ENCODE results near the gene GAS2L1.

The GAS2L1 gene

DNA sequence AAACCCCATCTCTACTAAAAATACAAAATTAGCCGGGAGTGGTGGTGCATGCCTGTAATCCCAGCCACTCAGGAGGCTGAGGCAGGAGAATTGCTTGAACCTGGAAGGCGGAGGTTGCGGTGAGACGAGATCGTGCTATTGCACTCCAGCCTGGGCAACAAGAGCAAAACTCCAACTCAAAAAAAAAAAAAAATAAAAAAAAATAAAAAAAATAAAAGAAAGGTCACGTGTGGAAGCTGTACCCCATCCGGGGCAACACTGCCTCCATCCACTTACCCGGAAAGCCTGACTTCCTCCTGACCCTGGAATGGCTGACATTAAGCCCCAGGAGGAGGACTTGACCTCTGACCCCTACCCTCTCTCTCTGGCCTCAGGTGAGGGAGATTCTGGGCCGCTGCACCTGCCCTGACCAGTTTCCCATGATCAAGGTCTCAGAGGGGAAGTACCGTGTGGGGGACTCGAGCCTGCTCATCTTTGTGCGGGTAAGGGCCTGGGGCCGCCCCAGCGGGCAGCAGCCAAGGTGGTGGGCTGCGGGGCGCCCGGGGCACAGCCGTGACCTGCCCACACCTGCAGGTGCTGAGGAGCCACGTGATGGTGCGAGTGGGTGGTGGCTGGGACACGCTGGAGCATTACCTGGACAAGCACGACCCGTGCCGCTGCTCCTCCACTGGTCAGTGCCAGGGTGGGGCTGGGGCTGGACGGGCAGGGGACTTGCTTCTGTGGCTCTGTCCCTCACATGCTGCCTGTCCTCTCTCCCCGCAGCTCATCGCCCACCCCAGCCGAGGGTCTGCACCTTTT lies 3.8 kb downstream of the GAS2L1 start:
- no peak for DNase-seq

- DNase-seq = peak in 4 of 5 experiments; percentile 14 to 43 (median 24)
Measured at GRCh38 chr22:29310863-29311339, 4.5 kb downstream of the GAS2L1 start.

- no peak for DNase-seq
Measured at GRCh38 chr22:29311464-29312217, 5.2 kb downstream of the GAS2L1 start.

DNA sequence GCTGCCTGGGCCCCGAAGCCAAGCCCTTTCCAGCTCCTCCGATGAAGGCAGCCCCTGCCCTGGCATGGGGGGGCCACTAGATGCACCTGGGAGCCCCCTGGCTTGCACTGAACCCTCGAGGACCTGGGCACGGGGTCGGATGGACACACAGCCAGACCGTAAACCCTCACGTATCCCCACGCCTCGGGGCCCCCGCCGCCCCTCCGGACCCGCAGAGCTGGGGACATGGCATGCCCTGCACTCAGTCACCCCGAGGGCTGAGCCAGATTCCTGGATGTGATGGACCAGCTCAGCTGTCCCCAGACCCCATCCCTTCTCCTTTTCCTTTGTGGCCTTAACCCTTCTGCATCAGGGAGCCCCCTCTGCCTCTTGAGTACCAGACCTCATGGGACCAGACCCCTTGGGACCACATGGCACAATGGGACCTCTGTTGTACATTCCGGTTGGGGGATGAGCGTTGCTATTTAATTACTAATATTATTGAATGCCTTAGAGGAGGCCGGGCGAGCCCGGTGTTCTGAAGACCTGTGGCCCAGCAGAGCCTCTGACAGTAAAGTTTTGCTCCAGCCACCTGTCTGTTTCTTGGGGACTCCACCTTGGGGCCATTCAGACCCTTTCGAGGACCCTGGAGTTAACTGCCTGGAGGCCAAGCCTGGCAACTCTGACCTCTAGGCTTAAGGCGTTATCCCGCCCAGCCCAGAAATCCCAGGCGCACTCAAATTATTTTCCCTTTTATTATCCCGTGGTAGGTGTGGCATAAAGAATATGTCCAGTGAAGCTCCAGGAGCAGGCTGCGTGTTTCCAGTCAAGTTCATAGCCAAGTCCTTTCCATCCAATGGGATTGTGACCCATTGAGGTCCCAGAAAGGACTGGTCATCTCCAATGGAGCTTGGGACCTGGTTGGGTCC lies 6.0 kb downstream of the GAS2L1 start:
- DNase-seq = no peak

DNA sequence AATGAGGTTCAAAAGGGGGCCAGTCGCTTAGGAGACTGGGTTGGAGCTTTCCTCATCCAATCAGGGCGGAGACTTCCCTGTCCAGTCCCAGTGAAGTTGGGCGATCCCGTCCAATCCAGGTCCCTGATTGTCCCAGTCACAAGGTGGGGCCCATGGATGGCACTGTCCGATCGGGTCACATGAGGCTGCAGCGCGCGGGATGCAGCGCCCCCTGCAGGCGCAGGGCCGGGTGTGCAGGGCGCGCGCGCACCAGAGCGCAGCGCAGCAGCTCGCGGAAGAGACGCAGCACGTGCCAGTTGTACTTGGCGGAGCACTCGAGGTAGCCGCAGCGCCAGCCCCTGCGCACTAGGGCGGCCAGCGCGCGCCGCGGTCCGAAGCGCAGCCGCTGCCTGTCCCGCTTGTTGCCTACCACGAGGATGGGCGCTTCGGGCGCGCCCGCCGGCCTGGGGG lies 6.7 kb downstream of the GAS2L1 start:
- DNase-seq = peak in 1 of 5 experiments; percentile 65

GRCh38 chr22:29313576-29314466 lies 7.4 kb downstream of the GAS2L1 start:
- DNase-seq = no peak

GRCh38 chr22:29314537-29315285 lies 8.3 kb downstream of the GAS2L1 start:
- no peak for DNase-seq

DNA sequence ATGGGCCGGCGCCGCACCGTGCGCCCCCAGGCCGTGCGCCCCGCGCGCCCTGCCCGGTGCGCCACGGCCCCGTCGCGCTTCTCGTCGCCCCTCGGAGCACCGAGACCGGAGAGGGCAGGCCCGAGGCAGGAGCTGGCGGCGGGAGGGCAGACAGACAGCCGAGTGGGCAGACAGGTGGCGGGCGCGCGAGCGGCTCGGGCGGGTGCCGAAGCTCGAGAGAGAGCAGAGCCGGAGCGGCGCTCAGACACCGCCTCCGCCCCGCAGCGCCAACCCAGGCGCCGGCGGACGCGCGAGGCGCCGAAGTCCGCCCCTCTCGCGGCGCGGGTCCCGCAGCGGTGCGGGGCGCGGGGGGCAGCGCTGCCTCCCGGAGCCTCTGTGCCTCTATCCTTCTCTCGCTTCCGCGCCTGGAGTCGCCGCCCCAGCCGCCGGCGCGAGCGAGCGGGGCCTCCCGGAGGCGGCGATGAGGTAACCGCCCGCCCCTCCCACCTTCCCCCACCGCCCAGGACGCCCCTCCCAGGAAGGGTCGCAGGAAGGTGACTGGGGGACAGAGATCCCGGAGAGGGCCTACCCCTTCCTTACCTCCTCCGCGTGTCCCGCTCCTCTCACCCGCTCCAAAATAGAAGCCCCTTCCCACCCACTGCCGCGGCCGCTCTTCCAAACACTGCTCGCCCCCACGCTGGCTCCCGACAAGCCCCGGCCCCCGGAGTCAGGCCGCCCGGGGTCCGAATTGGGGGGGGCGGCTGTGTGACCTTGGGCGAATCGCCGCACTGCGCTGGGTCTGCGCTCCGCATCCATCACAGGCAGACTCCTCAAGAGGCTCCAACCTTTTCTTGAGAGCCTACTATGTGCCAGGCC lies 9.1 kb downstream of the GAS2L1 start, which contains the start of gene RASL10A:
TSS of gene RASL10A (minus strand) at position 412 of the 855 bp plus-strand sequence. CDS start 451 bp downstream, outside the sequence.
- DNase-seq = no peak

GRCh38 chr22:29316141-29316828 lies 9.8 kb downstream of the GAS2L1 start:
- DNase-seq = no peak

- no peak for DNase-seq
Measured at GRCh38 chr22:29317827-29318454, 11.5 kb downstream of the GAS2L1 start.

- DNase-seq = no peak
Measured at GRCh38 chr22:29319072-29319471, 12.6 kb downstream of the GAS2L1 start.

- no peak for DNase-seq
Measured at GRCh38 chr22:29320546-29320945, 14.1 kb downstream of the GAS2L1 start.

DNA sequence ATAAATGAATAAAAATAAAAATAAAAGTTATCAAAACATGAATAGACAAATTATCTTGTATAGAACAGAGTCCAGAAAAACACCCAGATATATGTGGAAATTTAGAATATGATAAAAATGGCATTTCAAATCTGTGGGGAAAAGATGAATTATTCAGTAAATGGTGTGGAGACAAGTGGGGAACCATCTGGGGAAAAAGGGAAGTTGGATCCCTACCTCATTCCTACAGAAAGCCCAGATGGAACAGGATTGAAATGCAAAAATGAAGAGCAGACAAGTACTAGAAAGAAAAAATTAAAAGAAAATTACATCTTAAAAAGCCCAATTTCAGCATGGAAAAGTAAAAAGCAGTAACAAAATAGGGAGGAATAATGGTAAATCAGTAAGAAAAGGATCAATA lies 17.2 kb downstream of the GAS2L1 start:
- no peak for DNase-seq

DNA sequence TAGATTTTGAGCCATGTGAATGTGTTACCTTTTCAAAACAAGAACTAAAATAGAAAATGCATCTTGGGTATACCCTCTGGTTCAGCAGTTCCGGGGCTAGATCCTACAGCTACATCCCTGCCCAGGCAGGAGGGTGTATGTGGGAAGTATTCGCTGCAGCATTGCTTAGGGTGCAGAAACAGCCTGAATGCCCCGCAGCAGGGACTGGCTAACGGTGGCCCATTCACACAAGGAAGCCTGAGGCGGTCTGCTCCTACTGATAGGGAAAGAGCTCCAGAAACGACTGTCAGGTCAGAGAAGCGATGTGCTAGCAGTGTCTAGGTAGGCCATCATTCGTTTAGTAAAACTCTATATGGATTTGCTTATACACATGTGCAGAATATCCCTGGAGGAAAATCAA lies 18.9 kb downstream of the GAS2L1 start:
- no peak for DNase-seq

DNA sequence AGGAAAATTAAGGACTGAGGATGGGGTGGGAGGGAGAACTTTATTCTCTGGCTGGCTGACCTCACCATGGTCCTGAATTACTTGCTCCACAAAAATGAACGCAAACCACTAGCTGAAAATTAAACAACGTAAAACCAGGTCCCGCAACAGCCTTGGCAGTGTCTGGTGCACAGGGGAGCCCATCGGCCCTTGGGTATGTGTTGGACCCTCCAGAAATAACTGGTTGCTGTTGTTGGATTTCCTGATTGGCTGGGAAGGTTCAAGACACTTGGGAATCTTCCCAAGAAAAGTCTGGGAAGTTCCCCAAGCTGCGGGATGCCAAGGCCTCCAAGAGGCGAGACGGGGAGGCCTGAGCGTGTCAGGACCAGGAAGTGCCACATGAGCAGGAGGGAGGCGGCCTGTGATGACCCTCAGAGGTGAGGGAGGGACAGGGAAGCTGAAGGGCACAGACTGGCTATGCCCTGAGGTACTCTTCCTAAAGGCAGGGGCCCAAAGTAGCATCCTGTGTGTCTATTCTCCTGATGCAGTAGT lies 19.4 kb downstream of the GAS2L1 start:
- DNase-seq = no peak

DNA sequence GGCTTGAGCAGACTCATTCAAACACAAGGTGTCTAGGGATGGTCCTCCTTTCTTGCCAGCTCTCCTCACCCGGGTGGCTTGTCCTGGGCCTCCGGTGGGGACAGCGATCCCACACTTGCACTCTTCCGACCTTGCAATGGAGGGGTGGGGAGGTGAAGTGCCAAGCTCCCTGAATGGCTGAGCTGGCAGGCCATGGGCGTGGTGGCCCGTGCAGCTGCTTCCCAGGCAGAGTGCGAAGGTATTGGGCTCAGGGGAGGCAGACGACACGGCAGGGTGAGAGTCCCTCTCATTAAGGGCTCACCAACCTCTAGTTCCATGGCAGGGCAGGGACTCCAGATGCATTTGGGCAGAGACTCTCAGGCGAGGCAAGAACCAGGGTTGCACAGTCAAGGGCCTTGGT lies 20.0 kb downstream of the GAS2L1 start:
- no peak for DNase-seq

GRCh38 chr22:29327089-29327764 lies 20.8 kb downstream of the GAS2L1 start:
- no peak for DNase-seq

DNA sequence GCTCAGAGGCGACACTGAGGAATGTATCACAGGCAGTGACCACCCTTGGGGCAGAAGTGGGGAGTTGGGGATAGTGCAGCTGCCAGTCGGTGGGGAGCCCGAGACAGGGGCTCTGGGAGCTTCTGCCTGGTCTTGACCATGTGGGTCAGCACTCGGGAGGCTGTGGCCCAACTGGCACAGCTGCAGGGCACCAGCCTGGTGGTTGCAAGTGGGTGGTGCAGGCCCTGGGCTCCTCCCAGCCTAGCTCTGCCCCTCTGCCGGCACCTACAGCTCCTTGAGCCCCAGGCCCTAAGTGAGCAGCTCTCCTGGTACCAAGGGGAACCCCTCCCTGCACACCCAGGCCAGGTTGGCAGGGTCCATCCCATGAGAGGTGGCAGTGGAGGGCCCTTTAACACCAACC lies 21.6 kb downstream of the GAS2L1 start:
- DNase-seq = no peak

Data from T-helper 2 cell (primary cell).